ENCODE data around the gene NUAK1.

Gene NUAK1

DNA sequence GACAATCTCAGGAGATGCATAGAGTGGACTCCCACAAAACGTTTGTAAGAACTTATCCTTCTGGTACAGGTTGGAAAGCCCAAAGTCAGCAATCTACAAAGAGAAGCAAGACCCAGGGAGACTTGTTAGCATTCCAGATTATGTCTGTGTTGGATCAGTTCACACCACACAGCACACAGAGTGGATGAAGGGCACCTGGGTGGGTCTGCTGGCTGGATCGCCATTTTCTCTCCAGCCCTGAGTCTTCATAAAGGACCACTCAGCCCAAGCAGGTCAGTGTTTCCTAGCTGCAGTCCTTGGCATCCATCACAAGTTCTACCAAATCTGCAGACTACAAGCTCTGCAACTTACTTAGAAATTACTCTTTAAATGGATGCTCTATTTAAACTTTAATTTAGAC is 66.0 kb downstream of the NUAK1 start:
- Histone ChIP-seq H3K4ac (ENCODE audit: low read length) (no peak overlapping the region), H3K27me3 (ENCODE audit: control insufficient read depth in 3 of 3, insufficient read depth in 3 of 3, low read depth in 1 of 3, low read length in 3 of 3) (no peaks in the 10 kb centered on the region), H2BK15ac (ENCODE audit: low read length) (no peak overlapping the region), H3K23ac (ENCODE audit: low read depth, low read length, poor library complexity) (no peak overlapping the region), H2BK120ac (ENCODE audit: low read depth, low read length) (no peak overlapping the region), H3K18ac (ENCODE audit: low read length) (no peak overlapping the region), H3K4me2 (ENCODE audit: insufficient read depth, low read length, poor library complexity, severe bottlenecking) (no peak overlapping the region), H3K36me3 (replicated peaks in 1 of 2; ENCODE audit: control insufficient read depth in 2 of 2, insufficient read depth in 2 of 2, low read length in 2 of 2) (peaks cover 21 to 92% of the 10 kb centered on the region in 2 donors), H2AK5ac (ENCODE audit: low read depth, low read length) (no peak overlapping the region), H4K8ac (ENCODE audit: low read depth, low read length) (no peak overlapping the region), H3K9ac (ENCODE audit: low read depth, low read length, poor library complexity) (no peak overlapping the region), H3K14ac (ENCODE audit: low read length) (no peak overlapping the region), H3K27ac (replicated peaks; ENCODE audit: low read length) (no peak overlapping the region), H3K4me1 (ENCODE audit: control insufficient read depth in 2 of 2, insufficient read depth in 1 of 2, low read depth in 1 of 2, low read length in 2 of 2) (peaks cover 18 to 31% of the 10 kb centered on the region in 2 donors), H3K4me3 (ENCODE audit: low read length in 2 of 2) (no peak overlapping the region), H2BK5ac (ENCODE audit: low read length) (no peak overlapping the region), H2BK12ac (ENCODE audit: low read length) (no peak overlapping the region), H4K91ac (ENCODE audit: low read depth, low read length, poor library complexity) (no peak overlapping the region), H3K9me3 (replicated peaks in 1 of 2; ENCODE audit: control insufficient read depth in 2 of 2, insufficient read depth in 1 of 2, low read depth in 1 of 2, low read length in 2 of 2) (peaks cover 0 to 19% of the 10 kb centered on the region in 2 donors), H3K79me1 (ENCODE audit: low read depth, low read length) (no peaks in the 10 kb centered on the region), H2AFZ (ENCODE audit: low read length) (no peak overlapping the region)
- DNase-seq (ENCODE audit: low spot score), result no peak
- no CpG with 5 or more reads among the region's 2 CpGs for WGBS, 2 donors (ENCODE audit: extremely low coverage in 2 of 2, insufficient read length in 2 of 2, insufficient replicate concordance in 1 of 2)

DNA sequence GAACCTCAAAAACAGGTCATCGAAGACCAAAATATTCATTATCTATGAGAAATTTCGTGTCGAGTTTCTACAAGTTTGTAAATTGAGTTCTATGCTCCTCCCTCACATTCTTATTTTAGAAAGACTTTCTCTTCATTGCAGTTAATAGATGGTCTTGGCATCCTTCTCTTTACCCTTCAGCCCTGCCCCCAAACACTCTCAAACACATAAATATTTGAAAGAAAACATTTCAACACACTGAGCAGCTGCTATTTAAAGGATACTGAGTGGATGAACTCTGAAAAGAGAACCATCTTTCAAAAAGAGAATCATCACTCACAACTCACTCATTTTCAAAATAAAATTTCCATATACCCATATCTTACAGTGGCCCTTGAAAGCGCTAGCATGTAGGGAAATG is 67.1 kb downstream of the NUAK1 start:
- Histone ChIP-seq H3K36me3 (replicated peaks in 1 of 2; ENCODE audit: control insufficient read depth in 2 of 2, insufficient read depth in 2 of 2, low read length in 2 of 2) (peaks cover 29 to 92% of the 10 kb centered on the region in 2 donors), H3K9me3 (replicated peaks in 1 of 2; ENCODE audit: control insufficient read depth in 2 of 2, insufficient read depth in 1 of 2, low read depth in 1 of 2, low read length in 2 of 2) (peaks cover 0 to 26% of the 10 kb centered on the region in 2 donors), H2BK12ac (ENCODE audit: low read length) (no peak overlapping the region), H3K79me1 (ENCODE audit: low read depth, low read length) (no peaks in the 10 kb centered on the region), H3K4me1 (ENCODE audit: control insufficient read depth in 2 of 2, insufficient read depth in 1 of 2, low read depth in 1 of 2, low read length in 2 of 2) (peaks cover 16 to 27% of the 10 kb centered on the region in 2 donors), H4K91ac (ENCODE audit: low read depth, low read length, poor library complexity) (no peak overlapping the region), H3K4ac (ENCODE audit: low read length) (no peak overlapping the region), H3K27me3 (ENCODE audit: control insufficient read depth in 3 of 3, insufficient read depth in 3 of 3, low read depth in 1 of 3, low read length in 3 of 3) (no peaks in the 10 kb centered on the region), H3K4me2 (ENCODE audit: insufficient read depth, low read length, poor library complexity, severe bottlenecking) (no peak overlapping the region), H3K18ac (ENCODE audit: low read length) (no peak overlapping the region), H3K27ac (replicated peaks; ENCODE audit: low read length) (no peak overlapping the region), H2AK5ac (ENCODE audit: low read depth, low read length) (no peak overlapping the region), H2BK15ac (ENCODE audit: low read length) (no peak overlapping the region), H2AFZ (ENCODE audit: low read length) (no peak overlapping the region), H2BK120ac (ENCODE audit: low read depth, low read length) (no peak overlapping the region), H4K8ac (ENCODE audit: low read depth, low read length) (no peak overlapping the region), H3K9ac (ENCODE audit: low read depth, low read length, poor library complexity) (no peak overlapping the region), H3K14ac (ENCODE audit: low read length) (no peak overlapping the region), H2BK5ac (ENCODE audit: low read length) (no peak overlapping the region), H3K23ac (ENCODE audit: low read depth, low read length, poor library complexity) (no peak overlapping the region), H3K4me3 (ENCODE audit: low read length in 2 of 2) (no peak overlapping the region)
- DNase-seq (ENCODE audit: low spot score), result no peak
- no CpG with 5 or more reads among the region's 4 CpGs for WGBS, 2 donors (ENCODE audit: extremely low coverage in 2 of 2, insufficient read length in 2 of 2, insufficient replicate concordance in 1 of 2)

DNA sequence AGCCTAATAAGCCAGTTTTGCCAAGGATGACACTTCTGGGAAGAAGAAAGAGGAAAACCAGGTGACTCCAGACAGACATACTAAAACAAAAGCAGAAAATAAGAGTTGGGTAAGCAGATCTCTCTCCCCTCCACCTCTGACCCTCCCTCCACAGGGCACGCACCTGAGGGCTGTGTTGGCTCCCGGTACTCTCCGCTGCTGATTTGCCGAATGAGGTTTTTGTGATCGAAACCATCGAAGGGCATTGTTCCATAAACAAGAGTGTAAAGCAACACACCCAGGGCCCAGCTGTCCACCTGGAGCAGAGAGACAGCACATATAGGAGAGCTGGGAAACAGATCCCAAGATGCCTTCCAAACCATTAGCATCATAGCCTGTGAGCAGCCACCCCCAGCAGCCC is 68.1 kb downstream of the NUAK1 start:
- Histone ChIP-seq H2AK5ac (ENCODE audit: low read depth, low read length) (no peak overlapping the region), H2BK5ac (ENCODE audit: low read length) (no peak overlapping the region), H3K36me3 (replicated peaks in 1 of 2; ENCODE audit: control insufficient read depth in 2 of 2, insufficient read depth in 2 of 2, low read length in 2 of 2) (peaks cover 36 to 92% of the 10 kb centered on the region in 2 donors), H2AFZ (ENCODE audit: low read length) (no peak overlapping the region), H3K27me3 (ENCODE audit: control insufficient read depth in 3 of 3, insufficient read depth in 3 of 3, low read depth in 1 of 3, low read length in 3 of 3) (no peaks in the 10 kb centered on the region), H3K18ac (ENCODE audit: low read length) (no peak overlapping the region), H4K8ac (ENCODE audit: low read depth, low read length) (no peak overlapping the region), H3K27ac (replicated peaks; ENCODE audit: low read length) (no peak overlapping the region), H3K79me1 (ENCODE audit: low read depth, low read length) (no peaks in the 10 kb centered on the region), H2BK120ac (ENCODE audit: low read depth, low read length) (no peak overlapping the region), H2BK15ac (ENCODE audit: low read length) (no peak overlapping the region), H3K4ac (ENCODE audit: low read length) (no peak overlapping the region), H3K4me3 (ENCODE audit: low read length in 2 of 2) (no peak overlapping the region), H2BK12ac (ENCODE audit: low read length) (no peak overlapping the region), H3K23ac (ENCODE audit: low read depth, low read length, poor library complexity) (no peak overlapping the region), H3K4me2 (ENCODE audit: insufficient read depth, low read length, poor library complexity, severe bottlenecking) (no peak overlapping the region), H4K91ac (ENCODE audit: low read depth, low read length, poor library complexity) (no peak overlapping the region), H3K4me1 (ENCODE audit: control insufficient read depth in 2 of 2, insufficient read depth in 1 of 2, low read depth in 1 of 2, low read length in 2 of 2) (peaks cover 13 to 18% of the 10 kb centered on the region in 2 donors), H3K9me3 (replicated peaks in 1 of 2; ENCODE audit: control insufficient read depth in 2 of 2, insufficient read depth in 1 of 2, low read depth in 1 of 2, low read length in 2 of 2) (peaks cover 0 to 26% of the 10 kb centered on the region in 2 donors), H3K9ac (ENCODE audit: low read depth, low read length, poor library complexity) (no peak overlapping the region), H3K14ac (ENCODE audit: low read length) (no peak overlapping the region)
- WGBS, 2 donors (ENCODE audit: extremely low coverage in 2 of 2, insufficient read length in 2 of 2, insufficient replicate concordance in 1 of 2), result no CpG with 5 or more reads among the region's 6 CpGs
- no peak for DNase-seq (ENCODE audit: low spot score)

DNA sequence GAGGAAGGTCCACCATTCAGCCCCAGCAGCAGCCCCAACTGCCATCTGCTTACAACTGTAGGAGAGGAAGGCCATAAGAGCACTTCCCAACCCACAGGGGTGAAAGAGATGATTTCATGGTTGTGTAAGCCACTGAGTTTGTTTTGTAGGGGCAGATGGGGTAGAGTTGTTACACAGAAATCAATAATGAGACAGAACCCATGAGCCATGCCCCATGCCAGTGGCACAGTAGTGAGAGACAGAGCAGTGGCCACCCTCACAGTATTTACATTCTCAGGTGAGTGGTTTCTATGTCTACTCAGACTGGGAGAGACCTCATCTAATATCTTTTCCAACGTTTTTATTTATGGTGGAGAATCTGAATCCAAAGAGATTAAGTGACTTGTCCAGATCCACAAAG is 68.6 kb downstream of the NUAK1 start:
- Histone ChIP-seq H3K27me3 (ENCODE audit: control insufficient read depth in 3 of 3, insufficient read depth in 3 of 3, low read depth in 1 of 3, low read length in 3 of 3) (no peaks in the 10 kb centered on the region), H3K4me1 (ENCODE audit: control insufficient read depth in 2 of 2, insufficient read depth in 1 of 2, low read depth in 1 of 2, low read length in 2 of 2) (peaks cover 12 to 14% of the 10 kb centered on the region in 2 donors), H3K14ac (ENCODE audit: low read length) (no peak overlapping the region), H2BK15ac (ENCODE audit: low read length) (no peak overlapping the region), H2BK5ac (ENCODE audit: low read length) (no peak overlapping the region), H3K79me1 (ENCODE audit: low read depth, low read length) (no peaks in the 10 kb centered on the region), H3K23ac (ENCODE audit: low read depth, low read length, poor library complexity) (no peak overlapping the region), H2AK5ac (ENCODE audit: low read depth, low read length) (no peak overlapping the region), H3K9ac (ENCODE audit: low read depth, low read length, poor library complexity) (no peak overlapping the region), H4K91ac (ENCODE audit: low read depth, low read length, poor library complexity) (no peak overlapping the region), H3K36me3 (replicated peaks in 1 of 2; ENCODE audit: control insufficient read depth in 2 of 2, insufficient read depth in 2 of 2, low read length in 2 of 2) (peaks cover 38 to 92% of the 10 kb centered on the region in 2 donors), H3K9me3 (replicated peaks in 1 of 2; ENCODE audit: control insufficient read depth in 2 of 2, insufficient read depth in 1 of 2, low read depth in 1 of 2, low read length in 2 of 2) (peaks cover 0 to 26% of the 10 kb centered on the region in 2 donors), H2AFZ (ENCODE audit: low read length) (no peak overlapping the region), H3K4me2 (ENCODE audit: insufficient read depth, low read length, poor library complexity, severe bottlenecking) (no peak overlapping the region), H2BK120ac (ENCODE audit: low read depth, low read length) (no peak overlapping the region), H3K27ac (replicated peaks; ENCODE audit: low read length) (no peak overlapping the region), H4K8ac (ENCODE audit: low read depth, low read length) (no peak overlapping the region), H3K4ac (ENCODE audit: low read length) (no peak overlapping the region), H3K18ac (ENCODE audit: low read length) (no peak overlapping the region), H2BK12ac (ENCODE audit: low read length) (no peak overlapping the region), H3K4me3 (ENCODE audit: low read length in 2 of 2) (no peak overlapping the region)
- WGBS, 2 donors (ENCODE audit: extremely low coverage in 2 of 2, insufficient read length in 2 of 2, insufficient replicate concordance in 1 of 2), result no CpG with 5 or more reads among the region's 1 CpG
- no peak for DNase-seq (ENCODE audit: low spot score)

All from neuronal stem cell (in vitro differentiated cells).